ENCODE data around the gene PTPRD.
"Not testable (repeated sequence)": the region's sequence is repeated elsewhere in the genome, so short reads cannot be mapped to it uniquely, and the experiment has no call there.

Gene PTPRD

GRCh38 chr9:9016597-9016996 lies 1596.2 kb downstream of the PTPRD start:
- DNase-seq (ENCODE audit: low spot score): no peak

GRCh38 chr9:9004810-9005209 lies 1608.0 kb downstream of the PTPRD start:
- DNase-seq (ENCODE audit: low spot score): no peak

GRCh38 chr9:9002826-9003583 lies 1609.8 kb downstream of the PTPRD start:
- peak; percentile 1 for DNase-seq (ENCODE audit: low spot score)

- no peak for DNase-seq (ENCODE audit: low spot score)
Measured at GRCh38 chr9:8980496-8981013, 1632.2 kb downstream of the PTPRD start.

GRCh38 chr9:8978334-8978733 lies 1634.5 kb downstream of the PTPRD start:
- DNase-seq (ENCODE audit: low spot score): no peak

GRCh38 chr9:8968350-8968749 lies 1644.5 kb downstream of the PTPRD start:
- not testable (repeated sequence) for DNase-seq (ENCODE audit: low spot score)

GRCh38 chr9:8963885-8964284 lies 1648.9 kb downstream of the PTPRD start:
- DNase-seq (ENCODE audit: low spot score): no peak

- DNase-seq (ENCODE audit: low spot score): no peak
Measured at GRCh38 chr9:8962084-8962483, 1650.7 kb downstream of the PTPRD start.

GRCh38 chr9:8961186-8961851 lies 1651.5 kb downstream of the PTPRD start:
- no peak for DNase-seq (ENCODE audit: low spot score)

GRCh38 chr9:8960254-8960653 lies 1652.5 kb downstream of the PTPRD start:
- DNase-seq (ENCODE audit: low spot score): no peak

- no peak for DNase-seq (ENCODE audit: low spot score)
Measured at GRCh38 chr9:8958358-8958757, 1654.4 kb downstream of the PTPRD start.

- DNase-seq (ENCODE audit: low spot score): no peak
Measured at GRCh38 chr9:8955315-8955714, 1657.5 kb downstream of the PTPRD start.

GRCh38 chr9:8946461-8946860 lies 1666.3 kb downstream of the PTPRD start:
- DNase-seq (ENCODE audit: low spot score): no peak

- DNase-seq (ENCODE audit: low spot score): no peak
Measured at GRCh38 chr9:8943392-8943791, 1669.4 kb downstream of the PTPRD start.

- no peak for DNase-seq (ENCODE audit: low spot score)
Measured at GRCh38 chr9:8940650-8941049, 1672.2 kb downstream of the PTPRD start.

GRCh38 chr9:8926461-8926860 lies 1686.3 kb downstream of the PTPRD start:
- no peak for DNase-seq (ENCODE audit: low spot score)

GRCh38 chr9:8924562-8924961 lies 1688.2 kb downstream of the PTPRD start:
- DNase-seq (ENCODE audit: low spot score): no peak

- not testable (repeated sequence) for DNase-seq (ENCODE audit: low spot score)
Measured at GRCh38 chr9:8920478-8921183, 1692.2 kb downstream of the PTPRD start.

- DNase-seq (ENCODE audit: low spot score): no peak
Measured at GRCh38 chr9:8917956-8918739, 1694.7 kb downstream of the PTPRD start.

- no peak for DNase-seq (ENCODE audit: low spot score)
Measured at GRCh38 chr9:8916771-8917170, 1696.0 kb downstream of the PTPRD start.

GRCh38 chr9:8907868-8908267 lies 1704.9 kb downstream of the PTPRD start:
- DNase-seq (ENCODE audit: low spot score): no peak

- no peak for DNase-seq (ENCODE audit: low spot score)
Measured at GRCh38 chr9:8905731-8906130, 1707.1 kb downstream of the PTPRD start.
